WERI-Rb-1 (cell line): ENCODE data around the gene OGG1.

ENCODE experiments used
- DNase-seq: peaks from one replicate; pipeline ENCODE4 v3.0.0-alpha.2; 2020
- H3K27ac ChIP-seq: fragments of 250-450 bp; sonication (Bioruptor Pico); 2 replicates; pipeline ENCODE4 v1.5.1; 2020; ENCODE audit warnings: mild to moderate bottlenecking, moderate library complexity
- H3K27me3 ChIP-seq: fragments of 250-450 bp; sonication (Bioruptor Pico); 2 replicates; pipeline ENCODE4 v1.5.1; 2021; ENCODE audit warnings: mild to moderate bottlenecking, low read depth, moderate library complexity; ENCODE audit not compliant: insufficient read depth, severe bottlenecking
- H3K36me3 ChIP-seq: fragments of 250-450 bp; sonication (Bioruptor Pico); 2 replicates; pipeline ENCODE4 v1.5.1; 2020; ENCODE audit warnings: mild to moderate bottlenecking, moderate library complexity
- H3K4me3 ChIP-seq: 2 replicates; pipeline ENCODE4 v1.5.1; 2011; ENCODE audit warnings: low read depth, mild to moderate bottlenecking, control low read depth, low read length
- H3K9me3 ChIP-seq: fragments of 250-450 bp; sonication (Bioruptor Pico); 2 replicates; pipeline ENCODE4 v1.5.1; 2021; ENCODE audit warnings: mild to moderate bottlenecking, moderate library complexity; ENCODE audit not compliant: severe bottlenecking
- TF ChIP-seq, protein P1 (sequence below): IDR thresholded peaks from 2 replicates; pipeline ENCODE4 v1.5.1; 2011; ENCODE audit warnings: low read depth, mild to moderate bottlenecking, control low read depth, inconsistent platforms, low read length

The OGG1 gene

DNA sequence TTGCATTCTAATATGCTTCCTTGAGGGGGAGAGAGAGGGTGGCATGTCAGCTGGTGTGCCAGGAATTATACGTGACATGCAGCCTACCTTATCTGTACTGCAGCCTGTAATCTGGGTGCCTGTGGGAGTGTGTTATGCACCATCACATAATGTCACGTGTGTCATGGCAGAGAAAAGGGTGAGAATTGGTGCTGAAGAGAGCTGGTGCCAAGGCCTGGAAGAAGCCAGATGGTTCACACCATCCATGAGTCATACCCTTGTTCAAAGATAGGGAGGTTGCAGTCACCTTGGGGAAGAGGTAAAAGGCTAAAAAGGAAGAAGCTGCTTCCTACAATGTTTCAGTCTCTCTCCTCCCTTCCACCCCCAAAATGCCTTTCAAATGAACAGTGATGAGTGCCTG lies 12.9 kb upstream of the OGG1 start:
- no peak for DNase-seq
- Histone ChIP-seq H3K9me3 (no peaks in the 10 kb centered on the region), H3K4me3 (no peak overlapping the region), H3K27ac (no peak overlapping the region), H3K27me3 (no peaks in the 10 kb centered on the region), H3K36me3 (peaks cover 93% of the 10 kb centered on the region)
- TF ChIP-seq, protein P1, sequence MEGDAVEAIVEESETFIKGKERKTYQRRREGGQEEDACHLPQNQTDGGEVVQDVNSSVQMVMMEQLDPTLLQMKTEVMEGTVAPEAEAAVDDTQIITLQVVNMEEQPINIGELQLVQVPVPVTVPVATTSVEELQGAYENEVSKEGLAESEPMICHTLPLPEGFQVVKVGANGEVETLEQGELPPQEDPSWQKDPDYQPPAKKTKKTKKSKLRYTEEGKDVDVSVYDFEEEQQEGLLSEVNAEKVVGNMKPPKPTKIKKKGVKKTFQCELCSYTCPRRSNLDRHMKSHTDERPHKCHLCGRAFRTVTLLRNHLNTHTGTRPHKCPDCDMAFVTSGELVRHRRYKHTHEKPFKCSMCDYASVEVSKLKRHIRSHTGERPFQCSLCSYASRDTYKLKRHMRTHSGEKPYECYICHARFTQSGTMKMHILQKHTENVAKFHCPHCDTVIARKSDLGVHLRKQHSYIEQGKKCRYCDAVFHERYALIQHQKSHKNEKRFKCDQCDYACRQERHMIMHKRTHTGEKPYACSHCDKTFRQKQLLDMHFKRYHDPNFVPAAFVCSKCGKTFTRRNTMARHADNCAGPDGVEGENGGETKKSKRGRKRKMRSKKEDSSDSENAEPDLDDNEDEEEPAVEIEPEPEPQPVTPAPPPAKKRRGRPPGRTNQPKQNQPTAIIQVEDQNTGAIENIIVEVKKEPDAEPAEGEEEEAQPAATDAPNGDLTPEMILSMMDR = no peak

DNA sequence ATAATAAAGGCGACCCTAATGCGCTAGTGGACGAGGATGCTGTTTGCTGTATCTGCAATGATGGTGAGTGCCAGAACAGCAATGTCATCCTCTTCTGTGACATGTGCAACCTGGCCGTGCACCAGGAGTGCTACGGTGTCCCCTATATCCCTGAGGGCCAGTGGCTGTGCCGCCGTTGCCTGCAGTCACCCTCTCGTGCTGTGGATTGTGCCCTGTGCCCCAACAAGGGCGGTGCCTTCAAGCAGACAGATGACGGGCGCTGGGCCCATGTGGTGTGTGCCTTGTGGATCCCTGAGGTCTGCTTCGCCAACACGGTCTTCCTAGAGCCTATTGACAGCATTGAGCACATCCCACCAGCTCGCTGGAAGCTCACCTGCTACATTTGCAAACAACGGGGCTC lies 10.6 kb upstream of the OGG1 start:
- H3K27me3 ChIP-seq = no peaks in the 10 kb centered on the region

DNA sequence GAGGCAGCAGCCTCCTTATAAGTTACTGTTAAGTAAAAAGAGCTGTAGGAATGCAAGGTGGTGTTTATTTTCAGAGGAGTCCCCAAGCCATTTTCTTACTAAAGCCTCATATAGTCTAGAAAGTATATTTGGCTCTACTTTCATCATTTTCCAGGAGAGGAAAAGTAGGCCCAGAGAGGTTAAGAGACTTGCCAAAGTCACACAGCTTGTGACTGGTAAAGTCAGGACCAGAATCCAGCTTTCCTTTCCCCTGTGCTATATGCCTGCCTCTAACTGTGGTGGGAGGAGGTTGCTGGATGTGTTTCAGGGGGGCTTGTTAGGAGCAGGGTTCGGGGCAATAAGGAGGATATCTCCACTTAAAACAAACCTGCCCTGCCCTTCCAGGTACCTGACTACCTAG lies 7.2 kb upstream of the OGG1 start:
- no peak for DNase-seq
- H3K36me3 ChIP-seq = peaks cover 97% of the 10 kb centered on the region
- TF ChIP-seq, protein P1 = no peak
- H3K9me3 ChIP-seq = no peaks in the 10 kb centered on the region
- H3K27me3 ChIP-seq = no peaks in the 10 kb centered on the region
- no peak overlapping the region for H3K27ac ChIP-seq
- H3K4me3 ChIP-seq = no peak overlapping the region

More for the DNA sequence above, 10.6 kb upstream of the OGG1 start:
- no peak overlapping the region for H3K27ac ChIP-seq
- H3K4me3 ChIP-seq = no peak overlapping the region
- peaks cover 97% of the 10 kb centered on the region for H3K36me3 ChIP-seq
- H3K9me3 ChIP-seq = no peaks in the 10 kb centered on the region
- no peak for DNase-seq
- TF ChIP-seq, protein P1 = no peak

DNA sequence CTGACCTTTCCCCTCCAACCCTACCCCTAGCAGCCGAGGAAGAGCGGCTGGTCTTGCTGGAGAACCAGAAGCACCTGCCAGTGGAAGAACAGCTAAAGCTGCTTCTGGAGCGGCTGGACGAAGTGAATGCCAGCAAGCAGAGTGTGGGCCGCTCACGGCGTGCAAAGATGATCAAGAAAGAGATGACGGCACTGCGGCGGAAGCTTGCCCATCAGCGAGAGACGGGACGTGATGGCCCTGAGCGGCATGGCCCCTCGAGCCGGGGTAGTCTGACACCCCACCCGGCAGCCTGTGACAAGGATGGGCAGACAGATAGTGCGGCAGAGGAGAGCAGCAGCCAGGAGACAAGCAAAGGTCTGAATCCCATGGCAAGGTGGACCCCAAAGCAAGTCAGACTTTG lies 6.2 kb upstream of the OGG1 start:
- no peak for DNase-seq
- no peaks in the 10 kb centered on the region for H3K27me3 ChIP-seq
- H3K9me3 ChIP-seq = no peaks in the 10 kb centered on the region
- no peak overlapping the region for H3K4me3 ChIP-seq
- H3K36me3 ChIP-seq = peaks cover 97% of the 10 kb centered on the region
- TF ChIP-seq, protein P1 = no peak
- H3K27ac ChIP-seq = no peak overlapping the region

DNA sequence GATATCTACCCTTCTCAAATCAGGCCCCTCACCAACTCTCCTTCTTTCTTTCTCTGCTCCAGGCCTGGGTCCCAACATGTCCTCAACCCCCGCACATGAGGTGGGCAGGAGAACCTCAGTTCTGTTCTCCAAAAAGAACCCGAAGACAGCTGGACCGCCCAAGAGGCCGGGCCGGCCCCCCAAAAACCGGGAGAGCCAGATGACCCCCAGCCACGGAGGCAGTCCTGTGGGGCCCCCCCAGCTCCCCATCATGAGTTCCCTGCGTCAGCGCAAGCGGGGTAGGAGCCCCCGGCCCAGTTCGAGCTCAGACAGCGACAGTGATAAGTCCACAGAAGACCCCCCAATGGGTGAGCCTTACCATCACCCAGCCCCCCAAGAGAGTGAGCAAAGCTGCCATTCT lies 5.6 kb upstream of the OGG1 start:
- Histone ChIP-seq H3K27ac (no peak overlapping the region), H3K9me3 (no peaks in the 10 kb centered on the region), H3K27me3 (no peaks in the 10 kb centered on the region), H3K4me3 (no peak overlapping the region), H3K36me3 (peaks cover 94% of the 10 kb centered on the region)
- DNase-seq = no peak
- TF ChIP-seq, protein P1 = no peak

DNA sequence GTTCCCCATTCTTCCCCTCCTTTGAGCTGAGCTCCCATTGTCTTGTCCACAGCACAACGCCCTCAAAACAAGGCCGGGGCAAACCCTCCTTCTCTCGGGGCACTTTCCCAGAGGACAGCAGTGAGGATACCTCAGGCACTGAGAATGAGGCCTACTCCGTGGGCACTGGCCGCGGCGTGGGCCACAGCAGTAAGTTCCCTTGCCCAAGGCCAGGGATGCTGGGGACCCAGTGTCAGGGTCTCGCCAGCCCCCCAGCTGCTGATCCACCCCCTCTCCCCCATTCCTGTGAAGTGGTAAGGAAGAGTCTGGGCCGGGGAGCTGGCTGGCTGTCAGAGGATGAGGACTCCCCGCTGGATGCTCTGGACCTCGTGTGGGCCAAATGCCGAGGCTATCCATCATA lies 4.2 kb upstream of the OGG1 start:
- H3K36me3 ChIP-seq = peaks cover 81% of the 10 kb centered on the region
- no peak overlapping the region for H3K4me3 ChIP-seq
- H3K27me3 ChIP-seq = no peaks in the 10 kb centered on the region
- no peak overlapping the region for H3K27ac ChIP-seq
- DNase-seq = no peak
- TF ChIP-seq, protein P1 = no peak
- no peaks in the 10 kb centered on the region for H3K9me3 ChIP-seq
